GM19467 (cell line): ENCODE measurements around the gene MEI1.
"Not testable (repeated sequence)": the region's sequence is repeated elsewhere in the genome, so short reads cannot be mapped to it uniquely, and the experiment has no call there.

ENCODE experiments used
- ATAC-seq: cut with Tn5 transposase; IDR thresholded peaks from one replicate; pipeline ENCODE4 v1.9.1; 2021; ENCODE audit warnings: mild to moderate bottlenecking, moderate library complexity; ENCODE audit not compliant: unreplicated experiment

Gene MEI1

GRCh38 chr22:41819257-41819656 lies 120.0 kb downstream of the MEI1 start:
- no peak for ATAC-seq

DNA sequence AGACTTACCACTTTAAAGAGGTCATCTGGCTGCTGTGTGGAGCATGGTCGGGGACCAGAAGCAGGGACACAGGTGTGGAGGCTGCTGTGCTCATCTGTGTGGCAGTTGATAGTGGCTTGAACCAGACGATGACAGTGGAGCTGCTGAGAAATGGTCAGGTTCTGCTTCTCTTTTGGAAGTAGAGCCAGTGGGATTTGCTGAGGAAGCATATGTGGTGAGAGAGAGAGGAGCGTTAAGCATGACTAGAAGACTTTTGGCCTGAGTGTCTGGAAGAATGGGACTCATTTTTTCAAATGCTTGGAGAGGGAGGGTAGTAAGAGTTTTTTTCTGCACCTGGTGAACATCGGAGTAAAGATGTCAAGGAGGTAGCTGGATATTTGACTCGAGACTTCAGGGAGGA lies 121.1 kb downstream of the MEI1 start:
- ATAC-seq: no peak

GRCh38 chr22:41821471-41822316 lies 122.4 kb downstream of the MEI1 start:
- no peak for ATAC-seq

DNA sequence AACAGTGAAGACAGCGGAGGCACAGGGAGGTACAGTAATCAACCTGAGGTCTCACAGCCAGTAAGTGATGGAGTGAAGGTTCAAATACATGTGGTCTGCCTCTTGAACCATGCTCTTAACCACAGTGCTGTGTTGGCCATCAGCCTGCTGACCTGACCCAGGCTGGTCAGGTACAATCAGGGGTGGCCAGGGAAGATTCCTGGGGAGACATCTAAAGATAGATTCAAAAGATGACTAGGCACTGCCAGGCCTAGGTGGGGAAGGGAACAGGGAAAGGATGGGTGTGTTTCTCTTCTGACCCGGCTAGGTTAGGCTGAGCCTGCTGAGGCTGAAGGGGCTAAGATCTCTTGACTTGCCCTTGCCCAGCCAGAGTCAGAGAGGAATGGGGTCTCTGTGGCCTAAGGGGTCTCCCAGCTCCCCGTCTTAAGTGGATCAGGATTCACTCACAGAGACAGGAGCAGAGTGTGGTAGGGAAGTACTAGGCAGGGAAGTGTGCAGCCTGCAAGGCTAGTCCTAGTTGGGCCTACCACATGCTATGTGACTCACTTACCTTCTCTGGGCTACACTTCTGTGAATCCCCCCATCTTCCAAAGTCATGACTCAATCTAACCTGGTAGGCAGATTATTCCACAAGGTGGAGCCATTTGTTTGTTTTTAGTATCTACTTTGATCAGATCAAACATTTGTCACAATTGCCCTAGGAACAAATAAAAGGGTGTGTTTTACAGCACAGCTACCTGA lies 123.2 kb downstream of the MEI1 start:
- ATAC-seq: no peak

- no peak for ATAC-seq
These were observed 124.5 kb downstream of the MEI1 start for GRCh38 chr22:41823797-41824196.

GRCh38 chr22:41825376-41825775 lies 126.1 kb downstream of the MEI1 start:
- ATAC-seq: no peak

- ATAC-seq: no peak
These were observed 126.7 kb downstream of the MEI1 start for GRCh38 chr22:41826021-41826420.

DNA sequence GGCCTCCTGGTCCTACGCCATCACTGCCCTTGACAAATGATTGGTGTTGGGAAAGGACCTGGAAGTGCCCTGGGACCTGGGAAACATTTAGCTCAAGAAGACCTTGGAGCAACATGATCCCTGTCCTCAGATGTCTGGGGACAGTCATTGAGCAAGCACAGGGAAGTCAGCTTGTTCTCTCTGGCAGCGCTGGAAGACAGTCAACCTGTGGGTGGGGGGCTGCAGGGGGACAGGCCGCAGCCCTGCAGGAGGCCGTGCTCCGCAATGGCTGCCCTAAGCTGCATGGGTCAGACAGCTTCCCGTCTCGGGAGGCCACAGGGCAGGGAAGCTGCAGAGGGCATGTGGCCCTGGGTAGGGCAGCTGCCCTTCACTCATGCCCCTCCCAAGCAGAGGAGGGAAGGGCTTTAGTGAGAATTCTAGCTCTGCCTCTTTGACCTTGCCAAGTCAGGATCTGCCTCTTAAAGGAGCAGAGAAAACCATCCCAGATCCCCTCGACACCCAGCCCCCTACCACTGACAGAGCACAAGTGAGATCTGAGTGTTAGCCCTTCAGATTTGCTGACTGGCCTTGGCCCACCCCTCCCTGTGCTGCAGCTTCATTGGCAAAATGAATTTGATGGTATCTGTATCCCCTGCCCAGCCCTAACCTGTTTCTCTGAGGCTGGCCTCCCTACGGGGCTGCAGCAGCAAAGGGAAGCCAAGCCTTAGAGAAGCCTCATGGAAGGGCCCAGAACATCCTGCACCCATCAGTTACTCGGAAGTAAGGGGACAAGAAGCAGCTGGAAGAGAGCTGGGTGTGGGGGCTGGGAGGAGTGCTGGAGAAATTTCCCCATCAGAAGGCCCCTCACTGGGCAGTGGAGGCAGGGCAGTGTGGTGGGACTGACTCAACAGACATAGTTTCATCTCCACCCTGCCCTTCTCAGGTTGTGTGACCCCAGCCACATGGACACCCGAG lies 127.4 kb downstream of the MEI1 start:
- no peak for ATAC-seq

- no peak for ATAC-seq
These were observed 128.4 kb downstream of the MEI1 start for GRCh38 chr22:41827671-41828070.

- ATAC-seq: no peak
These were observed 129.2 kb downstream of the MEI1 start for GRCh38 chr22:41828516-41828915.

GRCh38 chr22:41830174-41830573 lies 130.9 kb downstream of the MEI1 start:
- ATAC-seq: no peak

DNA sequence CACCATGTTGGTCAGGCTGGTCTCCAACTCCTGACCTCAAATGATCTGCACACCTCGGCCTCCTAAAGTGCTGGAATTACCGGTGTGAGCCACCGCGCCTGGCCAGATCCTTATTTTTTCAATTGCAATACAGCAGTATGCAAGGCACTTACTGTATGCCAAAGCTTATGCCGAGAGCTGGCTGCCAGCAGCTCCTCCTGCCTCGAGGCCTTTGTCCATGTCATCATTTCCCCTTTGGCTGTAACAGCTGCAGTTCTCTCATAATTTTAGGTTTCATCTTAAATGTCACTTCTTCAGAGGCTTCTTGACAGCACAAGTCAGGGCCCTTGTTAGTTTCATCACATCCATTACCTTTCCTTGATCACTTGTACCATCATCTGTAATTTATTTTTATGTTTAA lies 132.1 kb downstream of the MEI1 start:
- no peak for ATAC-seq

DNA sequence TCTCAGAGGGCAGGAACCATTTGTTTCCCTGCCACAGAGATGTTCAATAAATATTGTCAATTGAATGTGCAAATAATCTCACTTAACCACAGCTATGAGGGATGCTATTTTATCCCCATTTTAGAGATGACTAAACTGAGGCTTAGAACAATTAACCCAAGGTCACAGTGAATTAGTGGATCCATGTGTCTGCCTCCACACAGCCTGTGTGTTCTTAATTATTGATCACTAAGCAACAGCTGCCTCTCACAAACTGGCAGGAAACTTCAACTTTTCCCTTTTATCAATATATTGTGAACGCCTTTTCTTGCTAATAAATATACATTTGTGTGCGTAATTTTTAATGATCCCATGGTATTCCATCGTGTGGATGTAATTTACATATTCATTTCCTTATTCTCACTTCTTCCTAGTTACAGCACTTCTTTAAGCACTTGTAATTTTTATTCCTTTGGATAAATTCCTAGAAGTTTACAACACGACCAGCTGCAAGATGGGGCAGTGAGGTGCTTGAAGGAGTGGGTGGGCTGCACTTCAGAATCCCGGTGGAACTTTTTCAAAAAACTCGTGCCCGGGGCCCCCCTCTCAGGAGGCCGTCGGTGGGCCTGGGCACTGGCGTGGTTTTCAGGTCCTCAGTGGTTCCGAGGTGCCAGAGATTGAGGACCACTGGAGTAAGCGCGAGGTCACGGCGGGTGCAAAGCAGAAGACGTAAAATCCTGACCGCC lies 132.7 kb downstream of the MEI1 start:
- no peak for ATAC-seq

DNA sequence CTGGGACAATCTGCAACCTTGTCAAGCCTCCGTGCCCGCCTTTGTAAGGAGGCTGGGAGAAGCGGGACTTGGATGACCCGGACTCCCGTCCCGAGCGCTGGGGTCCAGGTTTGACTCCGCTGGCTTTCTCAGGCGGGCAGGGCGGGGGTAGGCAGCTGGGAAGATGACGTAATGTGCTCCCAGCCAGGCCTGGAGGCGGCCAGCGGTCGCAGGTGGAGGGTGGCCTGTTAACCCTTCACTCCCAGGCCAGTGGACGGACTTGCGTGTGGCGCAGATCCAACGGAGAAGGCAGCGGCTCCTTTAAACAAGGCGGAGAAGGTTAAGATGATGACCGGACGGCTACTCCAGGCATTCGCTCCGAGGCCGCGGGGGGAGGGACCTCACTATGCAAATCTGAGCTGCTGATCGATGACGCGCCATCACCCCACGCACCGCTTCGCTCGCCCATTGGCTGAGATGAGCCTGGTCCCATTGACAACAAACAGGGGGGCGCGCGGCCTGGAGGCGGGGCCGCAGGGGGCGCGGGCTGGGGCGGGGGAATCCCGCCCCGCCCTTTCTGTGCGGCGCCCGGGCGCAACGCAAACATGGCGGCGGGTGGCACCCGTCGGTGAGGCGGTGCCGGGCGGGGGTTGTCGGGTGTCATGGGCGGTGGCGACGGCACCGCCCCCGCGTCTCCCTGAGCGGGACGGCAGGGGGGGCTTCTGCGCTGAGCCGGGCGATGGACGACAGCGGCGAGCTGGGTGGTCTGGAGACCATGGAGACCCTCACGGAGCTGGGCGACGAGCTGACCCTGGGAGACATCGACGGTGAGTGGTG lies 133.5 kb downstream of the MEI1 start, which contains the start of gene SREBF2:
SREBF2 (plus strand) TSS at position 553 of the 816 bp plus-strand sequence; CDS start at position 719, 166 bp downstream.
- peak; percentile 83 for ATAC-seq

GRCh38 chr22:41833369-41834004 lies 134.2 kb downstream of the MEI1 start:
- no peak for ATAC-seq

GRCh38 chr22:41834005-41834944 lies 135.0 kb downstream of the MEI1 start:
- ATAC-seq: no peak

- ATAC-seq: not testable (repeated sequence)
These were observed 136.2 kb downstream of the MEI1 start for GRCh38 chr22:41835462-41835861.

- ATAC-seq: no peak
These were observed 137.2 kb downstream of the MEI1 start for GRCh38 chr22:41836551-41836950.
